Caco-2 (cell line): ENCODE data around the gene TRAF7. TPM values are rescaled to one million over a fixed set of nuclear protein-coding genes. Genes with fewer than 3 reads are reported as not detected.
"Not testable (repeated sequence)": the region's sequence is repeated elsewhere in the genome, so short reads cannot be mapped to it uniquely, and the experiment has no call there.

Experiments used
- BruUV-seq: library from RNA; stranded (reverse); fragments of 400-500 nt; replicated peaks from 2 replicates; lab custom pipeline; 2021; lab: Mats Ljungman, UMichigan
- CTCF ChIA-PET: fragments of 300-600 bp; sonication (Branson Sonifier 250); formaldehyde crosslinking; loops from one replicate; lab custom pipeline; 2022; ENCODE audit warnings: antibody characterized with exemption; lab: Charles Lee
- POLR2A ChIA-PET: fragments of 300-600 bp; sonication (Branson Sonifier 250); formaldehyde crosslinking; loops from one replicate; lab custom pipeline; 2022; ENCODE audit warnings: antibody characterized with exemption; lab: Charles Lee
- DNase-seq, 2 experiments: peaks; one replicate each; pipeline versions ENCODE4 v3.0.0 to v3.0.0-alpha.2; 2020 to 2022
- H3K27me3 ChIP-seq: replicated peaks from 2 replicates; pipeline ENCODE4 v1.6.0; 2011; ENCODE audit warnings: low read length; ENCODE audit not compliant: control insufficient read depth, insufficient read depth
- H3K36me3 ChIP-seq: 2 replicates; pipeline ENCODE4 v1.5.1; 2011; ENCODE audit warnings: low read length; ENCODE audit not compliant: control insufficient read depth, insufficient read depth
- H3K4me1 ChIP-seq: fragments of 250-450 bp; sonication (Bioruptor Pico); 2 replicates; pipeline ENCODE4 v1.5.1; 2020; ENCODE audit warnings: mild to moderate bottlenecking
- H3K4me3 ChIP-seq: 2 replicates; pipeline ENCODE4 v1.5.1; 2011; ENCODE audit warnings: low read depth, mild to moderate bottlenecking, control low read depth, low read length
- H3K9me3 ChIP-seq: fragments of 250-450 bp; sonication (Bioruptor Pico); 2 replicates; pipeline ENCODE4 v1.5.1; 2020; ENCODE audit warnings: mild to moderate bottlenecking, moderate library complexity
- H3K27ac Mint-ChIP-seq: one replicate; pipeline ENCODE4 v1.8.0; 2022; ENCODE audit warnings: mixed read lengths; ENCODE audit not compliant: unreplicated experiment
- H3K27me3 Mint-ChIP-seq: one replicate; pipeline ENCODE4 v1.8.0; 2022; ENCODE audit warnings: mixed read lengths; ENCODE audit not compliant: insufficient read depth, unreplicated experiment
- H3K36me3 Mint-ChIP-seq: one replicate; pipeline ENCODE4 v1.8.0; 2022; ENCODE audit warnings: mild to moderate bottlenecking, mixed read lengths; ENCODE audit not compliant: insufficient read depth, unreplicated experiment
- H3K4me1 Mint-ChIP-seq: one replicate; pipeline ENCODE4 v1.8.0; 2022; ENCODE audit warnings: low read depth, mixed read lengths; ENCODE audit not compliant: unreplicated experiment
- H3K4me3 Mint-ChIP-seq: one replicate; pipeline ENCODE4 v1.8.0; 2022; ENCODE audit warnings: mild to moderate bottlenecking, moderate library complexity, mixed read lengths; ENCODE audit not compliant: unreplicated experiment
- H3K9me3 Mint-ChIP-seq: one replicate; pipeline ENCODE4 v1.8.0; 2022; ENCODE audit warnings: mixed read lengths; ENCODE audit not compliant: unreplicated experiment
- intact Hi-C: fragments of 100-400 bp; cut with micrococcal nuclease; formaldehyde crosslinking; loops from one replicate; pipeline ENCODE4 v1.10.0; 2022; ENCODE audit not compliant: unreplicated experiment
- total RNA-seq: library from RNA; stranded (reverse); gene quantifications from 2 replicates; pipeline ENCODE4 v1.2.3, GENCODE V29; 2022

The TRAF7 gene
- total RNA-seq, 1 experiment from 2014 or later: 66.3 TPM

DNA sequence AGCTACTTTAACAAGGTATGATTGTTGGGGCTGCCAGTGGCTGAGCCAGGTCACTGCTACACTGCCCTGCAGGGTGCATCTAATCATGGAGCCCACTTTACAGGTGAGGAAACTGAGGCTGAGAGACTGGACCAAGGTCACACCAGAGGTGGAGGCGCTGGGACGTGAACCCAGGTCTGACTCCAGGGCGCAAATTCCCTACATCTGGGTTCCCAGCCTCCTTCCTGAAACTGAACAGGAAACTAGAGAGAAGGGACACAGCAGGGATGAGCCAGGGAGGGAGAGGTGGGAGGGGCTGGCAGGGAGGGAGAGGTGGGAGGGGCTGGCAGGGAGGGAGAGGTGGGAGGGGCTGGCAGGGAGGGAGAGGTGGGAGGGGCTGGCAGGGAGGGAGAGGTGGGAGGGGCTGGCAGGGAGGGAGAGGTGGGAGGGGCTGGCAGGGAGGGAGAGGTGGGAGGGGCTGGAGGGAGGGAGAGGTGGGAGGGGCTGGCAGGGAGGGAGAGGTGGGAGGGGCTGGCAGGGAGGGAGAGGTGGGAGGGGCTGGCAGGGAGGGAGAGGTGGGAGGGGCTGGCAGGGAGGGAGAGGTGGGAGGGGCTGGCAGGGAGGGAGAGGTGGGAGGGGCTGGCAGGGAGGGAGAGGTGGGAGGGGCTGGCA is 27.8 kb upstream of the TRAF7 start:
- H3K4me3 Mint-ChIP-seq: peak overlapping the region; percentile 84
- POLR2A ChIA-PET, DNase-seq: not testable (repeated sequence)

DNA sequence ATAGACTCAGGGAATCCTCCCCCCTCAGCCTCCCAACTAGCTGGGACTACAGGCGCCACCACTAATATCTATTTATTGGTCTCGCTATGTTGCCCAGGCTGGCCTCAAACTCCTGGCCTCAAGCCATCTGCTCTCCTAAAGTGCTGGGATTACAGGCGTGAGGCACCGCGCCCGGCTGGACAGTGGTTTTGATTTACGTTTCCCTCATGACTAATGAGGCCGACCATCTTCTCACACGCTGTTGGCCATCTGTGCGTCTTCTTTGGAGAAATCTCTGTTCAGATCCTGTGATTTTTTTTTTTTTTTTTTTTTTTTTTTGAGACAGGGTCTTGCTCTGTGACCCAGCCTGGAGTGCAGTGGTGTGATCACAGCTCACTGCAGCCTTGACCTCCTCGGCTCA is 26.3 kb upstream of the TRAF7 start:
- H3K4me3 Mint-ChIP-seq: peak overlapping the region; percentile 84
- POLR2A ChIA-PET: interaction anchor here (0.7 kb wide), 1 partner anchor 39 kb away, joined by 3 read pairs; no protein-coding TSS in a partner anchor
- H3K9me3 Mint-ChIP-seq, H3K27me3 ChIP-seq, H3K36me3 ChIP-seq, H3K36me3 Mint-ChIP-seq, intact Hi-C loops, H3K4me3 ChIP-seq, CTCF ChIA-PET, H3K9me3 ChIP-seq, H3K4me1 ChIP-seq, H3K27me3 Mint-ChIP-seq, BruUV-seq, H3K4me1 Mint-ChIP-seq, DNase-seq: not testable (repeated sequence)
- H3K27ac Mint-ChIP-seq: peak overlapping the region; percentile 98

More for the DNA sequence above, 27.8 kb upstream of the TRAF7 start:
- H3K4me3 ChIP-seq, H3K4me1 Mint-ChIP-seq, H3K36me3 ChIP-seq, H3K9me3 ChIP-seq, intact Hi-C loops, H3K9me3 Mint-ChIP-seq, CTCF ChIA-PET, H3K4me1 ChIP-seq, H3K36me3 Mint-ChIP-seq, H3K27me3 ChIP-seq, BruUV-seq, H3K27me3 Mint-ChIP-seq: not testable (repeated sequence)
- peak overlapping the region; percentile 98 for H3K27ac Mint-ChIP-seq

DNA sequence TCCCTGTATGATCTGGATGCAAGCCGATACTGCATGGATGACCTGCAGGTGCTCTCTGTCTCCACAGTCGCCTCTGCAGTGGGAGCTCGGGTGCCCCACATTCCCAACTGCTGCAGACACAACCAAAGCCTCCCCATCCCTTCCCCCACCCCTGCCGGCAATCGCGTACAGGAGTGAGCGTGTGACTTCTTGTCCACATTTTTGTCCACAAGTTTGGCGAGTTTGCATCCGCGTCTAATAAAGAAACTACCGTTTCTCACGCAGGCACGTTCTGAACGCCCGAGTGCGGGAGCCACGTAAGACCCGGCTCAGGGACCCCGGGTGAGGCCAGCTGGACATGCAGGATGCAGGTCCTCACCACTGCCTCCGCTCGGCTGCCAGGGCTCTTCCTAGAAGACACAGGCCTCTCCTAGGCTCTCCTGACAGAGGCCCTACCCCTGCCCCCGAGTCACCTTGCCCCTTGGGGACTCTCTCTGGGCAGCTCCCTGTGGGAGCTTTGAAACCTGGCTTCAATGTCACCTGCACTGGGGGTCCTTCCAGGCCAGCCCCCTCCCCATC is 25.6 kb upstream of the TRAF7 start:
- H3K27ac Mint-ChIP-seq, H3K36me3 Mint-ChIP-seq, H3K27me3 Mint-ChIP-seq, H3K4me3 ChIP-seq, H3K4me1 Mint-ChIP-seq, H3K9me3 ChIP-seq, H3K9me3 Mint-ChIP-seq, H3K27me3 ChIP-seq, BruUV-seq, CTCF ChIA-PET, DNase-seq, H3K4me3 Mint-ChIP-seq, intact Hi-C loops, H3K4me1 ChIP-seq, POLR2A ChIA-PET, H3K36me3 ChIP-seq: not testable (repeated sequence)

DNA sequence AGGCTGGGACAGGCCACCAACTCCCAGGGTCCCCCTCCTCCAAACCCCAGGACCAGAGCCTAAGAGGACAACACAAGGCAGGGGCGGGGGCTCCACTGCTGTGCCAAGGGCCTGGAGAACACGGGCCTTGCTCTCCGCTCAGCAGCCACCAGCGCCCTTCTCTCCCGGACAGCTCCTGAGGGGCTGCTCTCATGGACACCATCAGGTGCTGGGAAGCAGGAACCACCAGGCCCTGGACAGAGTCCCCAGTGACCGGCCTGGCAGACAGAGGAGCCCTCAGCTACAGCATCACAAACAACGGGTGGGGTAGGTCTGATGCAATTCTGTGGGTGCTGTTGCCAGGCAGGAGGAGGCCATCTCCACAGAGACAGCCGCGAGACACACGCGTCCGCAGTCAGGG is 21.8 kb upstream of the TRAF7 start:
- H3K9me3 Mint-ChIP-seq, POLR2A ChIA-PET, H3K27me3 ChIP-seq, H3K27ac Mint-ChIP-seq, H3K9me3 ChIP-seq, CTCF ChIA-PET, H3K36me3 Mint-ChIP-seq, DNase-seq, H3K4me3 ChIP-seq, H3K36me3 ChIP-seq, intact Hi-C loops, H3K4me3 Mint-ChIP-seq, H3K27me3 Mint-ChIP-seq, BruUV-seq, H3K4me1 ChIP-seq, H3K4me1 Mint-ChIP-seq: not testable (repeated sequence)

DNA sequence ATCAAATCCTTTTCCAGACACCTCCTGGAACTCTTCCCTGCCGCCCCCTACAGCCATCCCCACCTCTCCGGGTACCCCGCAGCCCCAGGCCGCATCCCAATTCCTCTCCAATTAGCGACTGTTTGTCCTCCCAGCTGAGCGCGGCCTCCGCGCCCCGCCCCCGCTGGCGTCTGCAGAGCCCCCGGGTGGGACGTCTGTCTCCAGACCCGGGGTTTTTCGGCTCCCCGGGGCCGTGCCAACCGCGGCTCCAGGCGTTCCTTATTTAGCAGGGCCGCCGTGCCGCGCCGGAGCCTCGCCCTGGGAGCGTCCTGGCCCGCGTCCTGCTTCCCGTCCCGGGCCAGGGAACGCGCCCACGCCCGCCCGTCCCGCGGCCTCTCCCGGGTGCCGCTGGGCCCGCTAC is 20.5 kb upstream of the TRAF7 start:
- H3K4me3 Mint-ChIP-seq: peak overlapping the region; percentile 67
- intact Hi-C loops, BruUV-seq, H3K9me3 Mint-ChIP-seq, H3K27me3 Mint-ChIP-seq, CTCF ChIA-PET, H3K4me1 Mint-ChIP-seq, H3K4me1 ChIP-seq, H3K27me3 ChIP-seq, H3K36me3 ChIP-seq, H3K9me3 ChIP-seq, H3K36me3 Mint-ChIP-seq, DNase-seq, POLR2A ChIA-PET, H3K27ac Mint-ChIP-seq: not testable (repeated sequence)
- H3K4me3 ChIP-seq: peak overlapping the region; percentile 34

DNA sequence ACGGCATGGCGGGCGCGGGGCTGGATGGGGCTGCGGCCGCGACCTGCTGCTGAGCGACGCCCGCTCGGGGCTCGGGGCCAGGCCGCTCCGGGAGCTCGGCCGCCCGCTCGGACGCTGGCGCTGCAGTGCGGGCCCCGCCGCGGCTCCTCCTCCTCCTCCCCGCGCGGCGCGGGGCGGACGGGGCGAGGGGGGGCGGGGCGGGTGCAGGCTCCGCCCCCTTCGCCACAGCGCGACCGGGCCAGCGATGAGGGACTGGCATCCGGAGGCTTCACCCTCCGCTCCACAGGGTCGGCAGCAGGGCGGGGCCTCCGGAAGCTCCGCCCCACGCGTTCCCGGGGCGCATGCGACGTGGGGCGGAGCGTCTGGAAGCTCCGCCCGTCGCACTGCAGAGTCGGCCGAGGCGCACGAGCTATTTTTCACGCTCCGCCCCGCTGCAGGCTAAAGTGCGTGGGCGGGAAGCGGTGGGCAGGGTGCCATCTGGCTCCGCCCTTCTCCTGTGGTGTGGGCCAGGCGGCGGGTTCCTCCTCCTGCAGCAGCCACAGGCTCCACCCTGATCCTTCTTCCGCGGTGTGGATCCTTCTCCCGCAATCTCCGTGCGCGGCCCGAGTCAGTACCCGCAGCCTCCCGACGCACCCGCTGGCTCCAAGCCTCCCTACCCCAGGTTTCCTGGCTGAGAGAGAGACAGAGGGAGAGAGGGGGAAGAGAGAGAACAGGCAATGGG is 19.7 kb upstream of the TRAF7 start, which contains the start of gene PKD1:
Gene PKD1 (minus strand): TSS at position 129 of the 721 bp plus-strand sequence. CDS start 209 bp downstream, outside the sequence.
- peak; percentile 94 to 99 for DNase-seq
- peak within 1 kb of the TSS; percentile 40 for H3K4me3 ChIP-seq
- H3K4me1 ChIP-seq, H3K27me3 ChIP-seq, H3K9me3 ChIP-seq, intact Hi-C loops, H3K9me3 Mint-ChIP-seq, H3K4me1 Mint-ChIP-seq, BruUV-seq, H3K27me3 Mint-ChIP-seq, H3K36me3 ChIP-seq: not testable (repeated sequence)
- Mint-ChIP-seq H3K4me3 (peak within 1 kb of the TSS; percentile 94), H3K36me3 (peaks cover 14% of the 10 kb centered on the region), H3K27ac (peak within 1 kb of the TSS; percentile 73)
- CTCF ChIA-PET: interaction anchor here (0.7 kb wide), 1 partner anchor 19 kb away, joined by 3 read pairs; the partner anchor contains the start of gene TRAF7
- POLR2A ChIA-PET: interaction anchor here (0.5 to 0.6 kb wide), 3 partner anchors 10 to 171 kb away, joined by 3 to 12 read pairs (median 5); partner anchors contain the start of genes RPS2 and TRAF7
